KBM-7 (cell line): ENCODE measurements around the gene GDAP2.

ENCODE experiments used
- DNase-seq: peaks from one replicate; pipeline ENCODE4 v3.0.0-alpha.2; 2015
- in situ Hi-C: fragments of 300-500 bp; cut with MboI; formaldehyde crosslinking; loops from 2 replicates; pipeline ENCODE4 v1.14.3; 2020; ENCODE audit warnings: low sequenced_read_pairs, low pct_unique_long_range_greater_than_20kb, mixed read lengths

Gene GDAP2

DNA sequence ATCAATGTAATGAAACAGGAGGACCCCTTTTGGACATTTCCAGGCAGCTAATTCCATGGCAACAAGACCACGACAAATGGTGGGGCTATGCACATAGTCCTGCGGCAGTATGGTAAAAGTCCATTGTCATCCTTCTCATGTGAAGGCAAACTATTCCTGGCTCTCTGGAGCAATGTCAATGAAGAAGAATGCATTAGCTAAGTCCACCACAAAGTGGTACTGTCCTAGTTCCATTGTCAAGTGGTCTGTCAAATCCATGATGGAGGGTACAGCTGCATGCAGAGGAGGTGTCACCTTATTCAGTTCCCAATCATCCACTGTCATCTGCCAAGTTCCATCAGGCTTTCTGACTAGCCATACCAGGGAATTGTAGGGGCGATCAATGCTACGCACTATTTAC lies 110.1 kb downstream of the GDAP2 start:
- in situ Hi-C loops, result loop anchor here (25.0 kb wide), 1 partner anchor 682 kb away; no protein-coding TSS in a partner anchor
- DNase-seq, result no peak

DNA sequence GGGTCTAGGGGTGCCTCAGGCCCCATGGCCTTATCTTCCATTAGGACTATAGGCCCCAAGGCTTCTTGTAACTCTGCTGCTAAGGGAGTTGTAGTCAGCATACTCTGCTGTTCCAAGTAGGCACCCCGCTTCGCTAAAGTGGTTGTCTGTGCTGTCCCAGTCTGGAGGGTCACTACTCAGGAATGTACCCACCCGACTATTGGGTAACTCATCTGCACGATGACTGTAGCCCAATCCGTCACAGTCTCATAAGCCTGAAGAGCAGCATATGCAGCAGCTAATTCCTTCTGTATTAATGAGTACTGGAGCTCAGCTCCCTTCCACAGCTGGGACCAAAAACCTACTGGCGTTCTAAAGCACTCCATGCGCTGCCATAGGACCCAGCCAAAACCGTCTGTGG lies 111.0 kb downstream of the GDAP2 start:
- no peak for DNase-seq
- in situ Hi-C loops, result loop anchor here (25.0 kb wide), 1 partner anchor 681 kb away; no protein-coding TSS in a partner anchor

DNA sequence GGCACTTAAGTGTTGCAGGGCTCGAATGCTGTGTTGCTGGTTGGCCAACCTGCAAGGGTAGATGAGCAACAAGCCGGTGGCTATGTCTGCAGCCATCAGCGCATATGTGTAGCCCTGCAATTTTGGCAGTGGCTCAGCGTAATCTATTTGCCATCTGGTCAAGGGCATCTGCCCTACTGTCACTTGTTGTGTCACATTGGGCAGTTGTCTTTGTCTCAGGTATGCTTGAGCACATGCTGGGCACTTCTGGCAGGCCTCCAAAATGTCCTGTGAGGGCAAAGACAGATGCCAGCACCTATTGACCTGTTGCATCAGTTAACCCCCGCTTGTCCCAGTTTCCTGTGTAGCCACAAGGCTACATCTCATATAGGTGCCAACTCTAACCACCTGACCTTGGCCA lies 111.8 kb downstream of the GDAP2 start:
- in situ Hi-C loops, result loop anchor here (25.0 kb wide), 1 partner anchor 680 kb away; no protein-coding TSS in a partner anchor
- DNase-seq, result no peak

DNA sequence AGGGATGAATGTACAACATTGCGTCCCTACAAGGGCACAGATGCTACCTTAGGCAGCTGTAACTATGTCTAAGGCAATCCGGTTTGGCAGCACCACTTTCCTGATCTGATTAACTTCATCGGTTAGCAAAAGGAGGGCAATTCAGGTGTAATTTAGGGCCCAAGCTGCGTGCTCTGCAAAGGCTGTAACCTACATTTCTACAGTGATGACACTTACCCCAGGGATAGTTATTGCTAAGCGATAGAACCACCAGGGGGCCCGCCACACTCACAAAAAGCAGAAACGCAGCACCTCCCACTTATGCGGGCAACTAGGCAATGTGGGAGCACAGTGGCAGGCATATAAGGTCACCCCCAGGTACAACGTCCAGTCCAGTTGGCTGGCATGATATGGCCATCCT lies 113.5 kb downstream of the GDAP2 start:
- in situ Hi-C loops, result loop anchor here (25.0 kb wide), 1 partner anchor 679 kb away; no protein-coding TSS in a partner anchor
- DNase-seq, result peak; percentile 12

DNA sequence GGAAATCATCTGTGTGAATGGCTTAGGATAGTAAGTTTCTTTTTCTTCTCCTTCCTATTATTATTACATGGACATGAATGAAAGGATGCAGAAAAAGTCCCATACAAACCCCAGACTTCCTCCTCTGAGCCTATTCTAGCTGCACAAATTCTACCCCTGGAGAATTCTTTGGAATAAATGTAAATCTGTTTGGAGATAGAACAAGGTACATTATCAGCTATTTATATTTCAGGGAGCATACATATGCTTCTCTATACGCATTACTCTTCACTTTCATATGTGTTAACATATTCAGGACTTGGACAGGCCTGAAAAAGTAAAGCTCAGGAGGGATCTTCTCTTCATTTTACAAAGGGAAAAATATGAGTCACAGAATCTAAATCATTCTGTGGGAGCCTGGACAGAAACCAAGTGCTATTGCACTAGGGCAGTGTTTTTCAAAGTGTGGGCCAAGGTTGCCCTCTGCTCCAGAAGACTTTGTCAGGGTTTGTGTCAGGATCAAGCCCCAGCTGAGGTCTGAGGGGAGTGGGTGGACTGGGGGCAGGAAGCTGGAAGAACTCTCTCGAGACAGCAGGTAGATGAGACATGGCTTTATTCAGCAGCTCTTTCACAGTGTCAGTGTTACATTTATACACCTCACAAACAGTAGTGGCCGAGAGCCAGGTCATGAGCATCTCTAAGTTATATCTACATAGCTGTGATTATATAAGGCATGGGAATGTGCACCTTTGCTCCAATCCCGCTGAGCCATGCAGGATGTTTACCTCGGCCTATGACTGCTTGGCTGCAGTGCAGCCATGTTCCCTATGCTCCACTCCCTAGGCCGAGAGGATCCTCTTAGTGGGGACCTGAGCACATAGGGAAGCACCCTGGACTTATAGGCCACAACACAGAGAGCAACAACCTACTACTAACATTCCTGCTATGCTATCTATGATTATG lies 114.3 kb downstream of the GDAP2 start:
- no peak for DNase-seq
- in situ Hi-C loops, result loop anchor here (25.0 kb wide), 1 partner anchor 678 kb away; no protein-coding TSS in a partner anchor
